OCI-LY3 (cell line): ENCODE measurements around the gene ASIC2.

Experiments
- CTCF ChIP-seq: fragments of 200-600, 300-600 bp; sonication (generic); IDR thresholded peaks from 2 replicates; pipeline ENCODE4 v1.5.1; 2014; ENCODE audit warnings: antibody characterized with exemption, low read length, low read depth
- EZH2phosphoT487 ChIP-seq: fragments of 200-600 bp; shearing (Covaris generic); IDR thresholded peaks from 2 replicates; pipeline ENCODE4 v1.6.1; 2018; ENCODE audit warnings: antibody characterized with exemption, mixed run types, low read depth

DNA sequence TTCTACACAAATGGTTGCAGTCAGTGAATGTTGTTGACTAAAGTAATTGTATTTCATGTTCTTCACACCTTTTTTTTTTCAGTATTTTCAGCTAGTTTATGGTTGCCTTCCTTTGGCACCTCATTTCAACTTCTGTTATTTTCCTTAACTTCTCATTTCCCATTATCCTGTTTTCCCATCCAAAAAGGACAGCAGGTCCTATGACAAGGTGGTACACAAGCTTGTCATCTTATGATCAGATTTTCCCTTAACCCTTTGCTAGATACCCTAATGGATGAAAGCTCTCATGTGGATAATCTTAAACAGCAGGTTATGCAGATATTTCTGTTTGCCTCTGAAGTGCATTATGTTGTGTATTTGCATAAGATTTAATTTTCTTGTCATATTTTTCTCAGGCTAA lies 7.1 kb upstream of the ASIC2 start:
- TF ChIP-seq EZH2phosphoT487: no peak
- TF ChIP-seq CTCF: no peak
